ENCODE data around the gene UBE2I.
"Not testable (repeated sequence)": the region's sequence is repeated elsewhere in the genome, so short reads cannot be mapped to it uniquely, and the experiment has no call there.

The UBE2I gene

DNA sequence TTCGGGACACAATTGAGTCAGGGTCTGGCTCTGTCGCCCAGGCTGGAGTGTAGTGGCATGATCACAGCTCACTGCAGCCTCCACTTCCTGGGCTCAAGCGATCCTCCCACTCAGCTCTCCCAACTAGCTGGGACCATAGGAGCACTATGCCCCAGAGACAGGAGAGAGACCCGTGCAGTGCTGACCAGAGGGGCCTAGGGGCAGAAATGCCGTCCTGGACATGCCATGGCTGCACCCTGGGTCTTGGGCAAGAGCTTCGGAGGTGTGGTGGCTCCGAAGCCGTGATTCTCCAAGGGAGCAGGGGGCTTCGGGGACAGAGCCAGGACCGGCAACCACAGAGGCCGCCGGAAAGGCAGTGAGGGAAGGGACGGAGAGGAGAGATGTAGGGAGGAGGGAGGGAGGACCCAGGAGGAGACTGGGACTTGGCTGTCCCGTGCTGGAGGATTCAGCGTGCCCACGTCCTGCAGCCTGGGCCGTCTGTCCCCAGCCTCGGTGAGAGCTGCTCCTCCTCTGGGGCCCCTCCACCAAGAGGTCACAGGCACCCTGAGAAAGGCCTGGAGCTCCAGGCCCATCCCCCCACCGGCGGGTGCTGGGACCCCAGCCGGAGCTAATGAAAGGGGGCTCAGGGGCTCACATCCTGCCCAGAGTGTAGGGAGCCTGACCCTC is 31.7 kb upstream of the UBE2I start:
- DNase-seq (ENCODE audit: low spot score) = no peak

DNA sequence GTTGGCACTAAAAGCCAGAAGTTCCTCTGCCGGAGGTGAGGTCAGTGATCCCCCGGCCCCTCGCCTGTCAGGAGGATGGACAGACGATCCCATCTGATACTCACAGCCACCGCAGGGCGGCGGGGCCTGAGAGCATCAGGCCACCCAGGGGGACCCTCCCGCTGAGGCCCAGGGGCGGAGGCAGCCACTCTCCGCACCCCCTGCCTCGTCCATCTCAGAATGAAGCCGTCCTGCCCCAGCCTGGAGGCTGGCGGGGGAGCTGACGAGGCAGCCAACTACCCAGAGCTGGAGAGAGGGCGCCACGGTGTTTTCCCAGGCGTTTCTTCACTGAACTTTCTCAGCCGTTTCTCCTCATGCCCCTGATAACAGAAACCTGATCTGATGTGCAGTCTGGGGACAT is 31.0 kb upstream of the UBE2I start:
- DNase-seq (ENCODE audit: low spot score) = no peak

- DNase-seq (ENCODE audit: low spot score) = no peak
Observed at GRCh38 chr16:1279081-1279944, 30.1 kb upstream of the UBE2I start.

DNA sequence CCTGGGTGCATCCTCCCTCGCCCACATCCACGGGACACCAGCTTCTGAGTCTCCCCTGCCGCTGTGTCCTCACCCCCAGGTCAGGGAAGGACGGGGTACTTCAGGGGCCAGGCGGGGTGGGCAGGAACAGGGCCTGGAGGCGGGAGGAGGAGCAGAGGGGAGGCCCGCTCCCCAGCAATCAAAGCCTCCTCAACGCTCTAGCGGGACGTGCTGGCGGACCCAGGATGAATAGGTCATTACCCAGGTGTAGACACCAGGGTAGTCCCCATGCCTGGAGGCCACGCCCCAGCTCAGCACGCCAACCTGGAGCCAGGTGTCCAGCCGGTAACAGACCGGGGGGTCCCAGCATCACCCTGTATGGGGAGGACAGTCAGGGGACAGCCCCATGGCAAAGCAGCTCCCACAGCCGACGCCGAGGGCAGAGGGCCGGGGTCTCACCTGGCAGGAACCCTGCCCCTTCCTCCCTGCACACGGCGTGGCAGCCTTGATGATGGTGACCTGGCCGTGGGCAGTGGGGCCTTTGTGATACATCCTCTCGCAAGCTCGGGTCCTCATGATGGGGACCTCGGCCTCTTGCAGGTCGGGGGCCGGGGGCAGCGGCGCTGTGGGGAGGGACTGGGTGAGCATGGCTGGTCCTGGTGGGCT is 29.4 kb upstream of the UBE2I start:
- no peak for DNase-seq (ENCODE audit: low spot score)

DNA sequence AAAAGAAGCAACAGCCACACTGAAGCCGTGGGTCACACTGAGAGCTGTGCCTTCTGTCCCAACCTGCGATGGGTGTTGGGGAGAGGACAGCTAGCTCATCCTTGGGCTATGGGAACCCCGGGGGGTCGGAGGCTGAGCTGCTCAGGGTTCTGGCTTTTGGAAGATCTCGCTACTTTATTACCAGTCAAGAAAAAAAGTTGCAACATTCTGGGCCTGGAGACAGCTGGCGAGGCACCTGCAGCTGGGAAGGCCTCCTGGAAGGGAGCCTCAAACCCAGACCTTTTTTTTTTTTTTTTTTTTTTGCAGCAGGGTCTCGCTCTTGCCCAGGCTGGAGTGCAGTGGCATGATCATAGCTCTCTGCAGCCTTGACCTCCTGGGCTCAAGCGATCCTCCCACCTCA is 28.7 kb upstream of the UBE2I start:
- DNase-seq (ENCODE audit: low spot score) = no peak

DNA sequence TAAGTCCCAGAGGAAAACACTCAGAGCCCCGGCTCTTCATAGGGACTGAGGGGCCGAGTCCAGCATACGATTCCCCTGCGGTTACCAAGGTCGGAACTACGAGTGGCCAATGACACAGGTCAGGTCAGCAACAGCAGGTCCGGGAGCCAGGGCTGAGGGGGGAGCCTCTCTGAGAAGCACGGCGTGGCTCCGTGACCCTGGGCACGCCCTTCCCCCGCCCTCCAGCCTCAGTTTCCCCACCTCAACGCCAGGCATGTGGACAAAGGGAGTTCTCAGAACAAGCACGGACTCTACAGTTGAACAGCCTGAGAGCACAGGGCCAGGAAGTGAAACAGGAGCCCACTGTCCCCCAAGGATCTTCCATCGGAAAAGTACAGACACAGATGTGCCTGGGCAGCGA is 27.9 kb upstream of the UBE2I start:
- DNase-seq (ENCODE audit: low spot score) = no peak

DNA sequence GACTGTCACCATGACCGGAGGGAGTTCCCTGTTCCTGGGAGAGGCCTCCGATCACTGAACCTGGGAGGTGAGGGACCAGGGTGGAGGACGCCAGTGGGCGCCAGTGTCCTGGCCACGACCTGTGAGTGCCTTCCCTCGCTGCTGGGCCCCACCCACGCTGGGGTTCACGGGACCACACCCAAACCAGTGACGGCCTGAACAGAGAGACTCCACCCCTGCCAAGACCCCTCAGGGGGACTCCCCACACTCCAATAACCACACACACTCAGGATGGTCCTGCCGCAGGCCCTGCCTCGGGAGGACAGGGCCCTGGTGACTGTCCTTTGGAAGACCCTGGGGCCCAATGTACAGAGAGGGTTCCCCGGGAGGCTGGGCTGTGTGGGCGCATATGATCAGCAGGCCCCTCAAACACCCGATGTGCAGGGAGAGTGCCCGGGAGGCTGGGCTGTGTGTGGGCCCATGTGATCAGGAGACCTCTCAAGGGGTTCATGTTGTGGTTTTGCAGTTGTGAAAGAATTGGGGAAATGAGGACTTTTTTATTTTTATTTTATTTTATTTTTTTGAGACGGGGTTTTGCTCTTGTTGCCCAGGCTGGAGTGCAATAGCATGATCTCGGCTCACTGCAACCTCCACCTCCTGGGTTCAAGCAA is 27.0 kb upstream of the UBE2I start:
- no peak for DNase-seq (ENCODE audit: low spot score)

DNA sequence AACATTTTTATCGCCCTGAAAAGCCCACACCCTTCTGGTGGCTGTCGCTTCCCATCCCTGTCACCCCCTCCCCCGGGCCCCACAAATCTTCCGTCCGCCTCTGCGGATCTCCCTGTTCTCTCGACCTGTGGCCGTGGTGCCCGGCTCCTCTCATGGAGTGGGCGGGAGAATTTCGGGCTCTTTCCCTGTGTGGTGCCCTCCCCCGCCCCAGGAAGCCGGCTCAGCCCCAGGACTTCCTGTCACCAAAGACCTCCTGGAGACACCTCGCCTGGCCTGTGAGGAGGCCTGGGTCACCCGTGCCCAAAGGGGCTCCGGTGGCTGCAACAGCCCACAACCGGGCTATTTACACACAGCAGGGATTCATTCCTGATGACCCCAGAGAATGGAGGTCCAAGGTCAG is 26.1 kb upstream of the UBE2I start:
- DNase-seq (ENCODE audit: low spot score) = no peak

DNA sequence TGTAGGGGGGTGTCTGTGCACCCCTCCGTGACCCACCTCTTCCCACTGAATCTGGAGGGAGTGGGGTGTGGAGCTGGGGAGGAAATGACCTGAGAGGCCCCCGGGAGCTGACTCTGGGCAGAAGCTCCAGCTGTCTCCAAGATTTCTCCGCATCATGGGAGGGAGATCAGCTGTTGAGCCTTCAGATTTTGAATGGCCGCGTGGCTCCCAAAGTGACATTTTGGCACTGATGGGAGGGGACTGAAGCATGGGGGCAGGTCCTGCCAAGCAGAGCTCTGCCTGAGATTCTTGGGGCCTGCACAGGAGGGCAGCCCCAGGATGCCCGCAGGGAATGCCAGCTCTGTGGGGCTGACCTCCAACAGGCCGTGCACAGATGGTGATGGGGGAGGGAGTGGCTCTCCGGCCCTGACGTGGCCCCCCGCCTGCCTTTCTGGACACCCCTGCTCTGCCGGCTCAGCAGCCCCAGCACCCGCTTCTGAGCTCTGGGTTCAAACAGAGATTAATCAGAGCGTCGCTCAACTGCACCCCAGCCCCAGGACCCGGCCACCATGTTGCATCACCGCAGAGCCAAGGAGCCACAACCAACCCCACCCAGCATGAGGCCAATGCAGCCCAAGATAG is 25.3 kb upstream of the UBE2I start:
- no peak for DNase-seq (ENCODE audit: low spot score)

DNA sequence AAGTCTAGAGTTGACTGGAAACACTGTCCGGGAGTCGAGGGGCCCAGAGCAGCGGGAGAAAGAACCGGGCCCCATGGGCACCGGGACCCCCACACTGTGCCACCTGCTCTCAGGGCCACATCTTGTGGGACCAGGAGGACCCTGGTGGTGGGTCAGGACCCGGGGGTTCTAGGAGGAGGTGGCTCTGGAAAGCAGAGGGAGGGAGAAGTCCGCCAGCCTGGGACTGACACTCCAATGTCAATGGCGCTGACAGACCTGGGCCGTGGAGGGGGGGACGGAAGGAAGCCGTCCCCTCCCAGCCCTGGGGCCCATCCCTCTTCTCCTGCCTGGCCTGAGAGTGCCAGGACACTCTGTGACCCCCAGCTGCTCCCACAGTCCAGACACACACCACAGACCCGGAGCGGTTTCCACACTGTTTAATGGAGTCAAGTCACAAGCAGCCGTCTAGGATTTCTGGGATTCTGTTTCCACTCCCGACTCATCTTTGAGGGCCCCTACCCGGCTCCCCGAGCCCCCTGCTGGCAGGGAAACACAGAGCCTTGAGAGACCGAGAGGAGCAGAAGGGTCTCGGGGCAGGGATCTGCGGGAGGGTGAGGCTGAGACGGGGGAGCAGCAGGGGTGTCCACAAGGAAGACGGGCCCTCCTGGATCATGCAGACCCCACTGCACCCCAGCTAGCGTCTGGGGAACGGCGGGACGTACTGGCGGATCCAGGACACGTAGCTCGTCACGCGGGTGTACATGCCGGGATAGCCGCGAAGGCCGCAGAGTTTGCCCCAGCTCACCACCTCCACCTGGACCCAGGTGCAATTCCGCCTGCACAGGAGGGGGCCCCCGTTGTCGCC is 23.5 kb upstream of the UBE2I start:
- no peak for DNase-seq (ENCODE audit: low spot score)

- no peak for DNase-seq (ENCODE audit: low spot score)
Observed at GRCh38 chr16:1286513-1287094, 22.8 kb upstream of the UBE2I start.

GRCh38 chr16:1287982-1288670 is 21.3 kb upstream of the UBE2I start:
- DNase-seq (ENCODE audit: low spot score) = no peak

DNA sequence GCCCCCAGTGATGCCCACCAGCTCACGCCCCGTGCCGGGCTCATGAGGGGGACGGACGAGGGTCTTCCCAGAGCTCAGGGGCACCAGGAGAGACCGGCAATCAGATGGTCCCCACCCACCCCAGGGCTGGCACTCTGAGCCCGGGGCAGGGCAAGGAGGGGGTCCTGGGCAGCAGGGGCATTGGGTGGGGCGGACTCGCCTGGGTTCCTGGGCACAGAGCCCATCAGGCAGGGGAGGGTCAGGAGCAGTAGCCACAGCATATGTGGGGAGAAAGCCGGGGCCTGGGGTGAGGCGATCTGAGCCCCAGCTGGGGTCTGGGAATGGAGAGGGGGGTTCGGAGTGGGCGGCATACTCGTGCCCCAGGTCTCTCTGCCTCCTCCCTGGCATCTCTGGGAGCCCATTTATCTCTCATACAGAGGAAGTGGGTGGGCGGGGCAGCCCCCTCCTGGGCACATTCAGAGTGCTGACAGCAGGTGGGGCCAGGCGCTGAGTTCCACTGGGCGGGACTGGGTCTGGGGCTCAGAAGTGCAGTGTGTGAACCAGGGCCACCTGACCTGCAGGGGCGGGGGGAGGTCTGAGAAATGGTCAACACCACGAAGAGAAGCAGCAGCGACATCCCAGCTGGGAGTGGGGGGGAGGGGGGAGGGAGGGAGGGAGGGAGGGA is 20.5 kb upstream of the UBE2I start:
- DNase-seq (ENCODE audit: low spot score) = no peak

GRCh38 chr16:1289477-1289866 is 20.0 kb upstream of the UBE2I start:
- DNase-seq (ENCODE audit: low spot score) = no peak

DNA sequence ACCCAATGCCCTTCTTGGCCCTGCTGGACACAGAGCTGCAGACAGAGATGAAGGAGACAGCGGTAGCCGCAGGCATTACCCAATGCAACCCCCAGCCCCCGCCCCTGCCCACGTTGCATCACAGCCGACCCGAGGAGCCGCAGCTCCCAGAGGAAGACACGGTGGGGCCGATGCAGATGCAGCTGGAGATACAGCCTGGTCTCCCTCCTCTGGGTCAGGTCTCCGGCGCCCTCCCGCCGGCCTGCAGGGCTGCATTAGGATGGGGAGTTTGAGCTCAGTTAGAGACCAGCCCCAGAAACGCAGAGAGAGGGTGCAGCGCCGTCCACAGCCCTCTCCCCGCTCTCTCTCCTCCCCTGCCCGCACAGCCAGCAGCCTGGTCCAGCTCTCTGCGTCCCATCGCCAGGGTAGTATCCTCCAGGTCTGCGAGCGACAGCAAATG is 19.4 kb upstream of the UBE2I start:
- DNase-seq (ENCODE audit: low spot score) = no peak

DNA sequence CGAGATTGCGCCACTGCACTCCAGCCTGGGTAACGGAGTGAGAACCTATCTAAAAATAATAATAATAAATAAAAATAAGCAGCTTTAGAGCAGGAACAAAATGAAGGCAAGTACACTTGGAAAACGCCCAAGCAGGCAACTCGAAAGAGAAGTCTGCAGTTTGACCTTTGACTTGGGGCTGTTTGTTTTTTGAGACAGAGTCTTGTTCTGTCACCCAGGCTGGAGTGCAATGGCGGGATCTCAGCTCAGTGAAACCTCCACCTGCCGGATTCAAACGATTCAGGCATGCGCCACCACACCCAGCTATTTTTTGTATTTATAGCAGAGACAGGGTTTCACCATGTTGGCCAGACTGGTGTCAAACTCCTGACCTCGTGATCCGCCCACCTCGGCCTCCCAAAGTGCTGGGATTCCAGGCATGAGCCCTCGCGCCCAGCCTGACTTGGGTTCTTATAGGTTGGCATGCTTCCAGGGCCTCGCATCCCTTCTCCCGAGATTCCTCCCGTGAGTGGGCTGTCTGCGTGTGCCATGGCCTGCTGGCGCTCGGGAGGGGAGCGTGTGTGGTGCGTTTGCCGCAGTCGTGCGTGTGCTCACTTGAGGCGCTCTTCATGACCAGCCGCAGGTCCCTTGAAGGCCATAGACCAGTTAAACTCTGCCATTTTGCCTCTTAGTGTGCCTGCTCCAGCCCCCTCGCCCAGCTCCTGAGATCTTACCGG is 18.4 kb upstream of the UBE2I start:
- DNase-seq (ENCODE audit: low spot score) = no peak

DNA sequence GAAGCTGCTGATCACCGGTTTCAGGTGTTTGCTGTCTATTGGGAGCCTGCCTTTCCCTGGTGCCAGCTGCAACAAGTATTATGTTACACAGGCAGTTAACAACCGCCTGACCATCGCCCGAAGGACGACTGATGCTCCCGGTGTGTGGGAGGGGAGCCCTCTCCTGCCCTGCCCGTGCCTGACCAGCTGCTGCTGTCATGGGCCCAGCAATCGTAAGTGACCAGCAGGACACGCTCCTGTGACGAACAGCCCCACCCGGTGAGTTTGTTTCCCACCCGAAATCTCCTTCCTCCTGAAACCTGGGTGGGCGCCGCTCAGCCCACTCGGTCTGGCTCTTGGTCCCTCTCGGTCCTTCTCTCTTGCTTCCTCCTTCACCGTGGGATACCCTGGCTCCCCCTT is 17.9 kb upstream of the UBE2I start:
- DNase-seq (ENCODE audit: low spot score) = no peak

DNA sequence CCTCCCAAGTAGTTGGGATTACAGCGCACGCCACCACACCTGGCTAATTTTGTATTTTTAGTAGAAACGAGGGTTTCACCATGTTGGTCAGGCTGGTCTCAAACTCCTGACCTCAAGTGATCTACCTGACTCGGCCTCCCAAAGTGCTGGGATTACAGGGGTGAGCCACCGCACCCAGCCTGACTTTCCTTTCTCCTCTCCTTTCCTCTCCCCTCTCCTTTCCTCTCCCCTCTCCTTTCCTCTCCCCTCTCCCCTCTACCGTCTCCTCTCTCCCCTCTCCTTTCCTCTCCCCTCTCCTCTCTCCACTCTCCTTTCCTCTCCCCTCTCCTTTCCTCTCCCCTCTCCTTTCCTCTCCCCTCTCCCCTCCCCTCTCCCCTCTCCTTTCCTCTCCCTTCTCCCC is 17.2 kb upstream of the UBE2I start:
- DNase-seq (ENCODE audit: low spot score) = not testable (repeated sequence)

GRCh38 chr16:1292808-1293207 is 16.6 kb upstream of the UBE2I start:
- not testable (repeated sequence) for DNase-seq (ENCODE audit: low spot score)
